Fibroblast of mammary gland (primary cell): ENCODE measurements around the gene PIWIL1.

Source experiments
- DNase-seq: peaks from one replicate; pipeline ENCODE4 v3.0.0-alpha.2; 2010; ENCODE audit warnings: low read depth
- H3K4me3 ChIP-seq: 2 replicates; pipeline ENCODE4 v1.5.1; 2011; ENCODE audit warnings: low read depth, mild to moderate bottlenecking, low read length, moderate library complexity; ENCODE audit not compliant: control insufficient read depth
- TF ChIP-seq, protein P1 (sequence below): conservative IDR thresholded peaks from 2 replicates; pipeline ENCODE4 v1.5.1; 2011; ENCODE audit warnings: low read depth, low read length, inconsistent platforms; ENCODE audit not compliant: control insufficient read depth, insufficient read depth

Gene PIWIL1

DNA sequence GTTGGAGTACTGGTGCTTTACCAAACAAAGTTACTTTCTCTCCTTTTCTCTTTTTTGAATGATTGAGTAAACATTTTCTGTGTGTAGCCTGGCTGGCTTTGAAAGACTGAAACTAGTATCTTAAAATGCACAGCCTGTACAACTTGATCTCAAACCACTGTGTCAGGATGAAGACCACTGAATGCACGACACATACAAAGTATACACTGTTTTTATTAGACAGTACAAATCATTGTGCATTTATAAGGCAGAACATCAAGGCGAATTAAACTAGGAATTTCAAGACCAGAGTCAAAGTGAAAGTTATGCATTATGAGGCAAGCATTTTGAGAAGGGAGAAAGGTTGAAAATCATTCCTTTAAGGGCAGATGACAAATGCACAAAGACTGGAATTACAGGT lies 59.0 kb downstream of the PIWIL1 start:
- no peak overlapping the region for H3K4me3 ChIP-seq
- TF ChIP-seq, protein P1, sequence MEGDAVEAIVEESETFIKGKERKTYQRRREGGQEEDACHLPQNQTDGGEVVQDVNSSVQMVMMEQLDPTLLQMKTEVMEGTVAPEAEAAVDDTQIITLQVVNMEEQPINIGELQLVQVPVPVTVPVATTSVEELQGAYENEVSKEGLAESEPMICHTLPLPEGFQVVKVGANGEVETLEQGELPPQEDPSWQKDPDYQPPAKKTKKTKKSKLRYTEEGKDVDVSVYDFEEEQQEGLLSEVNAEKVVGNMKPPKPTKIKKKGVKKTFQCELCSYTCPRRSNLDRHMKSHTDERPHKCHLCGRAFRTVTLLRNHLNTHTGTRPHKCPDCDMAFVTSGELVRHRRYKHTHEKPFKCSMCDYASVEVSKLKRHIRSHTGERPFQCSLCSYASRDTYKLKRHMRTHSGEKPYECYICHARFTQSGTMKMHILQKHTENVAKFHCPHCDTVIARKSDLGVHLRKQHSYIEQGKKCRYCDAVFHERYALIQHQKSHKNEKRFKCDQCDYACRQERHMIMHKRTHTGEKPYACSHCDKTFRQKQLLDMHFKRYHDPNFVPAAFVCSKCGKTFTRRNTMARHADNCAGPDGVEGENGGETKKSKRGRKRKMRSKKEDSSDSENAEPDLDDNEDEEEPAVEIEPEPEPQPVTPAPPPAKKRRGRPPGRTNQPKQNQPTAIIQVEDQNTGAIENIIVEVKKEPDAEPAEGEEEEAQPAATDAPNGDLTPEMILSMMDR = no peak
- no peak for DNase-seq

DNA sequence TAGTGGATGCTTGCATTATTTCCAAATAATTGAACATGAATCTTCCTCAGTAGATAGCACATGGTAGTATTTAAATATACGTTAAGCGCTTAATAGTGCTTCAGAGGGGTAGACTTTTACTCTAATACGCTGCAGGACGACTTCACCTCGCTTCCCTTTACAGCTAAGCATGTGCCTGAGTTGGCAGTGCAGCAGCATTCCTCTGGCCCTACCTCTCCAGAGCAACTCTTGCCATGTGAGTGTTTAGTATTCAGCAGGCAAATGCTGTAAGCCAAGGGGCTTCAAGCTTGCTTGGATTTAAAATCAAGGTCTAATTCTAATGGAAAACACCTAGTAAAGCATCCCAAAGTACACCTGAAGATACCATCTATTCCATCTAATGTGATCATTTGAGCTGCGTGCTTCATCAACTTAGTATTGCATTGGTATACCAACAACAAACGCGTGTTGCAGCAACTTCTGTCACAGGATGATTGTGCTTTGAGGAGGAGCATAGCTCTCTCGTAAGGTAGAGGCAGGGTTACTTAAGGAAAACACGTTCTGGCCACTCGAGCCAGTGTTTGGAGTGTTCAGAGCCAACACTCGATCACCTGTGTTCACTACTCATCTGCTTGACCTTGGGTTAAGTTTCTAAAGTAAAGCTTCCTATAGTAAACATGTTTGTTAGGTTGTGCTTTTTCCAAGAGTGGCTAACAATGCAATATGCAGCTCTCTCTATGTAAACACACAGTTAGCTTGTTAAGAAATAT lies 60.6 kb downstream of the PIWIL1 start:
- TF ChIP-seq, protein P1 = no peak
- no peak overlapping the region for H3K4me3 ChIP-seq
- DNase-seq = no peak

DNA sequence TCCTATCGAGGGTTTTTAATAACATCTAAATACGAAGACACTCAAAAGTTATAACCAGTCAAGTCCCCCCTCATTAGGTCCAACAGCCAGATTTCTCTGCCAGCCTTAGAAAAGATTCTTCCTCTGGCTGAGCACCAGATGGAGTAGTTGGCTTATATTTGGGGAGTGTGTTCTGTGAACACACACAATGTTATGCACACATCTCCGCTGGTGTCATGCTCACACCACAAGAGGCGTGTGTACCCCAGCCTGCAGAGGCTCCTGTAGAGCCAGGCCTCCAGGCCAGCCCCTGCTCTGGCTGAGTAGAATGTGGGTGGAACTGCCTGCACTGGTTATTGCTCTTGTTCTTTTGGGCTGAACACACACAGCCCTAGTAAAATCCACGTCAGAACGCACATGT lies 64.0 kb downstream of the PIWIL1 start:
- TF ChIP-seq, protein P1 = no peak
- no peak for DNase-seq

DNA sequence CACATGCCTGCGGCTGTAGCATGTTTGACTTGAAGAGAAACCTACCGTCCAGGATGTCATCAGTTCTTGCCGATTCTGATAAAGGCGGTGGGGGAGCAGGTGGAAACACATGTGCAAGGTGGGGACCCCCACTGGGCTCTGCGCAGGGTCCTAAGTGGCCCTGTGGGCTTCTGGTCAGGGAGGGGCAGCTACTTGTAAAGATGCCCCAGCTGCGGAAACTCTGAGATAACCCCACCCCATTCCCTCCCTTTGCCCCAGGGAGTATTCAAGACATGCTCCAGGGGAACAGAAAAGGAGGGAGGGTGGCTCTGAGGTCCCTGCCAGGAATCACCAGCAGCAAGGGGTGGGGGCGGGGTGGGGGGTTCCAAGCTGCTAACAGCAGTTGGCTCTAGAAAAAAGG lies 67.6 kb downstream of the PIWIL1 start:
- no peak for DNase-seq
- H3K4me3 ChIP-seq = no peak overlapping the region
- TF ChIP-seq, protein P1 = no peak

More for the DNA sequence above, 64.0 kb downstream of the PIWIL1 start:
- no peak overlapping the region for H3K4me3 ChIP-seq

DNA sequence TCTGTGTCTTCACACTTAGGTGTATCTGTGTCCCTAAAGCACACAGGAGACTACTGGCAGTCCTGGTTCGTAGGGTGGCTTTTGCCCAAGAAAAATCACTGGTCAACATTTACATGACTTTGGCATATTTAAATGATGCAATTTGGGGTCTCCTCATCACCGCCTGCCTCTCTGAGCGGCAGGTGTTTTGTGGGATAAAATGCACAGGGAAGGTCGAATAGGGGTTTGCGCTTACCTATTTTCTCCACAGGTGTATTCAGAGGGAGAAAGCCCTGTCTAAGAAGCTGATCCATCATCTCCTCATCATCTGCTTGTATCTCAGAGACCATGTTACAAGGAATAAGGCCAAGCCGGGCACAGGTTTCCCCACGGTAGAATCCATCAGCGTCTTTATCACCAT lies 74.7 kb downstream of the PIWIL1 start:
- no peak overlapping the region for H3K4me3 ChIP-seq
- TF ChIP-seq, protein P1 = no peak
- DNase-seq = no peak

DNA sequence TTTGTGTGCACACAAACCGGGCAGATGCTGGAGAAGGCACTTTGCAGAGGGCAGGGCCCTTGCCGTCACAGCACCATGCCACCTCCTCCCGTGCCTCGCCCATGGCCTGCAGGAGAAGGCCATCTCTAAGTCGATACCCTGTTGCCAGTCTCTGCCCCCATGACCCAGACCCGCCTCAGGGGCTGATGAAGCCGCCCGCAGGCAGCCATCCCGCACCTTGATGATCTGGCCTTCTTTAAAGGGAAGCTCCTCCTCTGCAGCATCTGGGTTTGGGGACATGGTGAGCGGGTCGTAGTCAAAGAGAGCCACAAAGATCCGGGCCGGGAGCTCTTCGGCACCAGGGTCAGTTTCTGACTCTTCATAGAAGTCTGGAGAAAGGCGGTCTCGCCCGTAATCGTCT lies 76.2 kb downstream of the PIWIL1 start:
- no peak overlapping the region for H3K4me3 ChIP-seq
- no peak for DNase-seq
- TF ChIP-seq, protein P1 = no peak

DNA sequence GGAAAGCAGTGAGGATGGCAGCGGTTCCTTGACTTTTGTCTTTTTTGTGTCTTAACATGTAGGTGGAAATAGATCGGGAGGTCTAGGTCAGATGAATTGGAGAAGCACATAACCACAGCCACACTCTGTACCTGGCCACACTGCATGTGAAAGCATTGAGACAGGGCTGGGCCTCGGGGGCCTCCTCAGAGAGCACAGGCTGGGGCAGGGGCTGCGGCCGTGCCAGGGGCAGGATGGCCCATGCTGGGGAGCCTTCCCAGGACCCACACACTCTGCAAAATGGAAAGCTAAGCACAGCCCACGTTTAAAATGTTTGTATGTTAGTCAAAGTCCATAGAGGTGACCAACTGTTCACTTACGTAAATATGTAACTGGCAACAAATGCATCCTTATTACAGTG lies 76.7 kb downstream of the PIWIL1 start:
- DNase-seq = no peak
- TF ChIP-seq, protein P1 = no peak
- H3K4me3 ChIP-seq = no peak overlapping the region
